Measurements from ENCODE around the gene MRPL18. TPM values are rescaled to one million over a fixed set of nuclear protein-coding genes. Genes with fewer than 3 reads are reported as not detected.

The MRPL18 gene
- total and polyA plus RNA-seq, 2 donors (not counting 3 experiments of a cell fraction or from before 2014, with no cell fraction given), result 55.4 to 70.7 TPM

GRCh38 chr6:159788276-159788675 is 2.0 kb upstream of the MRPL18 start:
- Histone ChIP-seq H3K9ac (replicated peaks; ENCODE audit: extremely low read depth, insufficient read depth, low read length) (peak overlapping the region; percentile 87), H4K20me1 (replicated peaks; ENCODE audit: control insufficient read depth, extremely low read depth, insufficient read depth, low read length) (peaks cover 2% of the 10 kb centered on the region), H2AFZ (ENCODE audit: low read depth, low read length) (no peak overlapping the region), H3K27ac (ENCODE audit: insufficient read depth, low read depth, low read length) (peak overlapping the region; percentile 22), H3K4me2 (ENCODE audit: insufficient read depth, low read length) (peak overlapping the region; percentile 89), H3K4me1 (ENCODE audit: control insufficient read depth, extremely low read depth, insufficient read depth, low read length) (peaks cover 27% of the 10 kb centered on the region), H3K9me1 (replicated peaks; ENCODE audit: control insufficient read depth, extremely low read depth, insufficient read depth, low read length) (no peaks in the 10 kb centered on the region), H3K36me3 (ENCODE audit: control insufficient read depth in 2 of 2, extremely low read depth in 1 of 2, insufficient read depth in 2 of 2, low read length in 2 of 2) (peaks cover 9 to 14% of the 10 kb centered on the region in 2 experiments), H3K27me3 (ENCODE audit: control insufficient read depth in 2 of 2, insufficient read depth in 2 of 2, low read length in 2 of 2) (no peaks in the 10 kb centered on the region), H3K4me3 (replicated peaks in 1 of 3; ENCODE audit: insufficient read depth in 1 of 3, low read depth in 1 of 3, low read length in 3 of 3) (peak overlapping the region; percentile 42 to 95 (median 64)), H3K9me3 (replicated peaks; ENCODE audit: control insufficient read depth, insufficient read depth, low read length) (no peaks in the 10 kb centered on the region), H3K79me2 (ENCODE audit: control insufficient read depth, insufficient read depth, low read length) (peaks cover 85% of the 10 kb centered on the region)
- POLR2A ChIA-PET, result interaction anchor here (0.6 kb wide), 2 partner anchors 25 to 68 kb away, joined by 3 to 7 read pairs; no protein-coding TSS in a partner anchor
- no TSS peak for BruUV-seq (replicated peaks)
- peak; percentile 57 for FAIRE-seq
- dilution Hi-C loops (cut with MboI; ENCODE audit: extremely low pct_ligation_motif_present, low sequenced_read_pairs) (no loop called here), intact Hi-C loops (cut with micrococcal nuclease) (loop anchor here (5.0 kb wide), 1 partner anchor 194 kb away; no protein-coding TSS in a partner anchor)
- CTCF ChIA-PET, result interaction anchor here (0.9 to 2.4 kb wide), 3 partner anchors 11 to 97 kb away, joined by 3 to 7 read pairs (median 4); no protein-coding TSS in a partner anchor
- no peak for DNase-seq (ENCODE audit: low read depth, low spot score)
- no peak for TF ChIP-seq JUN (IDR thresholded peaks at IDR 0.05; ENCODE audit: borderline replicate concordance, insufficient read depth, insufficient read length, low read depth)
- no peak for TF ChIP-seq EZH2 (IDR thresholded peaks at IDR 0.05; ENCODE audit: borderline replicate concordance, low read depth, low read length, severe bottlenecking)
- no peak for TF ChIP-seq FOS (IDR thresholded peaks at IDR 0.05; ENCODE audit: borderline replicate concordance, insufficient read depth, low read length)
- TF ChIP-seq POLR2A (IDR thresholded peaks at IDR 0.05; ENCODE audit: low read depth, low read length), result no peak
- no peak for TF ChIP-seq GATA2 (IDR thresholded peaks at IDR 0.05; ENCODE audit: insufficient read depth, insufficient read length, low read depth, low read length)
- TF ChIP-seq POLR2AphosphoS5 (IDR thresholded peaks at IDR 0.05; ENCODE audit: insufficient read depth, low read depth, low read length), result no peak
- no peak for TF ChIP-seq CTCF (IDR thresholded peaks at IDR 0.05; ENCODE audit: extremely low read depth in 1 of 2, insufficient read depth in 1 of 2, low read depth in 1 of 2, low read length in 2 of 2)
- TF ChIP-seq MAX (IDR thresholded peaks at IDR 0.05; ENCODE audit: insufficient read depth, insufficient read length), result no peak
- no peak for TF ChIP-seq MYC (IDR thresholded peaks at IDR 0.05; ENCODE audit: low read depth, low read length)

All from endothelial cell of umbilical vein (primary cell).